Esophagus muscularis mucosa (tissue), 4 donors: ENCODE data around the gene C2orf78. TPM values are rescaled to one million over a fixed set of nuclear protein-coding genes. Genes with fewer than 3 reads are reported as not detected.

ENCODE experiments used
- DNase-seq: peaks from one replicate; pipeline ENCODE4 v3.0.0-alpha.2; 2017; ENCODE audit errors: extremely low spot score
- H3K27ac ChIP-seq, 4 donors: fragments of 200-600 bp; sonication (generic); replicated peaks in 1 of 4; 1 replicate in 3 of 4; 2 replicates in 1 of 4; pipeline ENCODE4 v1.5.1; 2016 to 2019; ENCODE audit warnings: mild to moderate bottlenecking in 1 of 4
- H3K27me3 ChIP-seq, 4 donors: fragments of 200-600 bp; sonication (generic); one replicate each; pipeline versions ENCODE4 v1.5.1 to v1.6.0; 2016 to 2019
- H3K36me3 ChIP-seq, 4 donors: fragments of 200-600 bp; sonication (generic); one replicate each; pipeline ENCODE4 v1.5.1; 2016 to 2019
- H3K4me1 ChIP-seq, 4 donors: fragments of 200-600 bp; sonication (generic); one replicate each; pipeline ENCODE4 v1.5.1; 2016 to 2019
- H3K4me3 ChIP-seq, 4 donors: fragments of 200-600 bp; sonication (generic); 1 replicate in 2 of 4; 2 replicates in 2 of 4; pipeline ENCODE4 v1.5.1; 2016 to 2019; ENCODE audit warnings: mild to moderate bottlenecking in 4 of 4, moderate library complexity in 1 of 4
- H3K9me3 ChIP-seq, 4 donors: fragments of 200-600 bp; sonication (generic); 1 replicate in 3 of 4; 2 replicates in 1 of 4; pipeline ENCODE4 v1.5.1; 2016 to 2019
- CTCF ChIP-seq, 3 experiments: fragments of 200-600 bp in 2 of 3; fragments of 450-650 bp in 1 of 3; sonication (generic) in 2 of 3; IDR thresholded peaks; one replicate each; pipeline ENCODE4 v1.5.1; 2017 to 2019; ENCODE audit warnings: antibody characterized with exemption in 3 of 3, mild to moderate bottlenecking in 2 of 3, moderate library complexity in 1 of 3
- EP300 ChIP-seq: sonication (generic); formaldehyde crosslinking; IDR thresholded peaks from one replicate; pipeline ENCODE4 v1.6.1; 2017; ENCODE audit warnings: antibody characterized with exemption
- POLR2A ChIP-seq: fragments of 450-650 bp; IDR thresholded peaks from one replicate; pipeline ENCODE4 v1.6.1; 2017; ENCODE audit warnings: antibody characterized with exemption, moderate library complexity, mild to moderate bottlenecking, low read depth
- POLR2AphosphoS5 ChIP-seq, 2 donors: sonication (generic); formaldehyde crosslinking; IDR thresholded peaks; one replicate each; pipeline ENCODE4 v1.6.1; 2017; ENCODE audit warnings: antibody characterized with exemption in 2 of 2
- WGBS: methylation state at CpG from one replicate; pipeline ENCODE4 v1.1.5; 2018; 5-methylcytosine and 5-hydroxymethylcytosine counted together
- intact Hi-C: fragments of 100-400 bp; cut with DNase I; formaldehyde crosslinking; loops from one replicate; pipeline ENCODE4 v1.15.1; 2023
- total RNA-seq, 4 donors: library from RNA; depleted of rRNA; stranded (reverse); fragments of >200 nt; gene quantifications; one replicate each; pipeline versions ENCODE4 v1.1.0 to v1.2.1, GENCODE V29; 2016

Gene C2orf78
- total RNA-seq, 4 donors from 2014 or later = not detected

DNA sequence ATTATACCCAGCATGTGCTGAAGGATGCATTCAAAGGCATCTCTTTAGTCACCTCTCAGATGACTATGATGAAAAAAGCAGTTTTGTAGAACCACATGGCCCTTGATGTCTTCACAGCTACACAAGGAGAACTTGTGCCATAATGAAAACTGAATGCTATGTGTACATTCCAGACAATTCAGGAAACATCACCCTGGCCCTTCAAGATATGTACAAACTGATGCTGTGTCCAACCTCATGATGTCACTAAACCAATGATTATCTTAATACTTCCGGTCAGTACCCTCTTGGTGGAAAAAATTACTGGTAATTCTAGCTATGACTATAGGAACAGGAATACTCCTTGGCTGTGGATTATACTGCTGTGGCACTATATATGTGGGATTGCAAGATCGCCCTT is 24.1 kb upstream of the C2orf78 start:
- WGBS = 88% methylated on average over 2 of the region's 2 CpGs
- no peak overlapping the region for H3K4me3 ChIP-seq

DNA sequence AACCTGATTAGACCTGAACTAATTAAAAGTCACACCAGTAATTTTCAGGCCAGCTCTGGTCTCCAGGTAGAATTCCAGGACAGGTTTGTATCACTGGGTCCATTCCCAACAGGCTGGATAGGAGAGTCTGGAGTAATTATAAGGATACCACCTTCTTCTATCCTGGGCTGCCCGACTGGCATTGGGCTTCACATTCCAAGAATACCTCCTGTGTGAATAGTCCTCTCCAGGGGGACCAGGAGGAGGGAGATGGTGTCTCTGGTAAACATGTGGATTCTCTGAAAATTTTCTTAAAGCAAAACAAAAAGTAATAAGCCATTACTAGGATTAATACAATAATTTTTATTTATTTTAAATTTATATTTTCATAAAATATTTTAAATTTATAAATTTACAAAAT is 21.4 kb upstream of the C2orf78 start:
- Histone ChIP-seq H3K27ac (no peak overlapping the region), H3K27me3 (no peaks in the 10 kb centered on the region), H3K4me3 (no peak overlapping the region), H3K36me3 (peaks cover 45 to 83% (median 69%) of the 10 kb centered on the region in 4 donors), H3K4me1 (peaks cover 15 to 21% (median 16%) of the 10 kb centered on the region in 4 donors), H3K9me3 (no peaks in the 10 kb centered on the region)
- TF ChIP-seq EP300 (no peak), CTCF (IDR thresholded peaks at IDR 0.05) (no peak), POLR2AphosphoS5 (IDR thresholded peaks at IDR 0.05) (no peak), POLR2A (no peak)
- intact Hi-C loops = no loop called here
- no peak for DNase-seq
- WGBS = 70% methylated on average over 1 of the region's 1 CpG

More for the DNA sequence above, 24.1 kb upstream of the C2orf78 start:
- Histone ChIP-seq H3K4me1 (peaks cover 15 to 21% (median 16%) of the 10 kb centered on the region in 4 donors), H3K27me3 (no peaks in the 10 kb centered on the region), H3K36me3 (peaks cover 29 to 84% (median 60%) of the 10 kb centered on the region in 4 donors), H3K9me3 (no peaks in the 10 kb centered on the region), H3K27ac (no peak overlapping the region)
- TF ChIP-seq CTCF (IDR thresholded peaks at IDR 0.05) (no peak), POLR2AphosphoS5 (IDR thresholded peaks at IDR 0.05) (no peak), POLR2A (no peak), EP300 (no peak)
- intact Hi-C loops = no loop called here
- DNase-seq = no peak

- DNase-seq = no peak
- WGBS = 100% methylated on average over 1 of the region's 1 CpG
- TF ChIP-seq POLR2A (no peak), EP300 (no peak), CTCF (IDR thresholded peaks at IDR 0.05) (no peak), POLR2AphosphoS5 (IDR thresholded peaks at IDR 0.05) (no peak)
- H3K4me1 ChIP-seq = peaks cover 3 to 7% (median 5%) of the 10 kb centered on the region in 4 donors
- H3K27me3 ChIP-seq = no peaks in the 10 kb centered on the region
- H3K4me3 ChIP-seq = no peak overlapping the region
- H3K9me3 ChIP-seq = no peaks in the 10 kb centered on the region
- no peak overlapping the region for H3K27ac ChIP-seq
- intact Hi-C loops = no loop called here
- H3K36me3 ChIP-seq = peaks cover 53 to 97% (median 85%) of the 10 kb centered on the region in 4 donors
Measured at GRCh38 chr2:73764945-73765344, 19.0 kb upstream of the C2orf78 start.

DNA sequence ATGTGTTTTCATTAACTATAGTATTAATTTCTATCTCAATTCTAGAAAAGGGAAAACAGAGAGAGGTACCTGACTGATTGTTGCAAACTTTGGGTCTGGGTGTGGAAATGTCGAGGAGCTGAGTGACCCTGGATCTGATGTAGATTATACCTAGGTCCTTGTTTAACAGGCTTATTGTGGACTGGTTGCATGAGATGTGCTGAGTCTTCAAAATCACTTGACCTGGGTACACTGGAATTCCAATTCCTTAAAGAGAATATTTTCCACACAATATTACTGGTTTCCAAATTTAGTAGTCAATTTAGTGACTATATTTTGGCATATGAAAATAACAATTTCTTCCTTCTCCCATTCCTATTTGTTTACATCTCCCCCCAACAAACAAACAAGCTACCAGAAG is 17.6 kb upstream of the C2orf78 start:
- Histone ChIP-seq H3K4me1 (no peaks in the 10 kb centered on the region), H3K27me3 (no peaks in the 10 kb centered on the region), H3K36me3 (peaks cover 44 to 95% (median 81%) of the 10 kb centered on the region in 4 donors), H3K4me3 (no peak overlapping the region), H3K27ac (no peak overlapping the region), H3K9me3 (no peaks in the 10 kb centered on the region)
- WGBS = 84% methylated on average over 1 of the region's 1 CpG
- TF ChIP-seq POLR2AphosphoS5 (IDR thresholded peaks at IDR 0.05) (no peak), CTCF (IDR thresholded peaks at IDR 0.05) (no peak), EP300 (no peak), POLR2A (no peak)
- intact Hi-C loops = no loop called here
- no peak for DNase-seq

DNA sequence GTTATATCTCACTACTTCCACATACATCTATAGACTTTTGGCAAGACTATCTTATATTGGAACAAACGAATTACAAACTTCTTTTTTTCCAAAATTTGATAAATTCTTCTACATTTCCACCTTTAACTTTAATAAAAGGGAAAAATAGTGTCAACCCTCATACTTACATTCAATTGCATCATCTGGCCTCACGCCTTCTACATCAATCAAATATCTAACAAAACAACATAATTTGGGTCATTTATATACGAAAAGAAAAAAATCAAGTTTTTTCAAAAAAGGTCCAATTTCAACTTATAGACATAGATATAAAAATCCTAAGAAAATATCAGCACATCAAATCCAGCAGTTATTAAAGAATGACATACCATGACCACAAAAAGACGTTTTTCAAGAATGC is 17.0 kb upstream of the C2orf78 start:
- DNase-seq = no peak
- Histone ChIP-seq H3K9me3 (no peaks in the 10 kb centered on the region), H3K4me3 (no peak overlapping the region), H3K27me3 (no peaks in the 10 kb centered on the region), H3K4me1 (no peaks in the 10 kb centered on the region), H3K36me3 (peaks cover 44 to 95% (median 81%) of the 10 kb centered on the region in 4 donors), H3K27ac (no peak overlapping the region)
- 92% methylated on average over 4 of the region's 4 CpGs for WGBS
- intact Hi-C loops = no loop called here
- TF ChIP-seq POLR2A (no peak), CTCF (IDR thresholded peaks at IDR 0.05) (no peak), EP300 (no peak), POLR2AphosphoS5 (IDR thresholded peaks at IDR 0.05) (no peak)
